Measurements from ENCODE around the gene RCBTB2.
A peak's percentile ranks its signal among the peaks of the same experiment; 100 is the strongest.
"Not testable (repeated sequence)": the region's sequence is repeated elsewhere in the genome, so short reads cannot be mapped to it uniquely, and the experiment has no call there.

Gene RCBTB2

GRCh38 chr13:48476686-48477085 lies 56.2 kb downstream of the RCBTB2 start:
- H3K4me3 ChIP-seq (ENCODE audit: control insufficient read depth, low read depth, low read length) = no peak overlapping the region
- DNase-seq (ENCODE audit: low read depth) = no peak
- no peak for TF ChIP-seq CTCF (conservative IDR thresholded peaks at IDR 0.05; ENCODE audit: control insufficient read depth, insufficient read depth, low read depth, low read length)

GRCh38 chr13:48476215-48476614 lies 56.7 kb downstream of the RCBTB2 start:
- no peak overlapping the region for H3K4me3 ChIP-seq (ENCODE audit: control insufficient read depth, low read depth, low read length)
- TF ChIP-seq CTCF (conservative IDR thresholded peaks at IDR 0.05; ENCODE audit: control insufficient read depth, insufficient read depth, low read depth, low read length) = no peak
- DNase-seq (ENCODE audit: low read depth) = no peak

GRCh38 chr13:48475230-48475629 lies 57.6 kb downstream of the RCBTB2 start:
- no peak for TF ChIP-seq CTCF (conservative IDR thresholded peaks at IDR 0.05; ENCODE audit: control insufficient read depth, insufficient read depth, low read depth, low read length)
- DNase-seq (ENCODE audit: low read depth) = no peak
- H3K4me3 ChIP-seq (ENCODE audit: control insufficient read depth, low read depth, low read length) = no peak overlapping the region

GRCh38 chr13:48457578-48458242 lies 75.2 kb downstream of the RCBTB2 start:
- no peak for DNase-seq (ENCODE audit: low read depth)
- TF ChIP-seq CTCF (conservative IDR thresholded peaks at IDR 0.05; ENCODE audit: control insufficient read depth, insufficient read depth, low read depth, low read length) = no peak
- no peak overlapping the region for H3K4me3 ChIP-seq (ENCODE audit: control insufficient read depth, low read depth, low read length)

GRCh38 chr13:48456546-48456945 lies 76.3 kb downstream of the RCBTB2 start:
- no peak overlapping the region for H3K4me3 ChIP-seq (ENCODE audit: control insufficient read depth, low read depth, low read length)
- no peak for DNase-seq (ENCODE audit: low read depth)
- no peak for TF ChIP-seq CTCF (conservative IDR thresholded peaks at IDR 0.05; ENCODE audit: control insufficient read depth, insufficient read depth, low read depth, low read length)

GRCh38 chr13:48451196-48451595 lies 81.7 kb downstream of the RCBTB2 start:
- H3K4me3 ChIP-seq (ENCODE audit: control insufficient read depth, low read depth, low read length) = not testable (repeated sequence)
- peak; percentile 45 for DNase-seq (ENCODE audit: low read depth)

- TF ChIP-seq CTCF (conservative IDR thresholded peaks at IDR 0.05; ENCODE audit: control insufficient read depth, insufficient read depth, low read depth, low read length) = no peak
- DNase-seq (ENCODE audit: low read depth) = peak; percentile 21
- H3K4me3 ChIP-seq (ENCODE audit: control insufficient read depth, low read depth, low read length) = no peak overlapping the region
Measured at GRCh38 chr13:48449656-48450055, 83.2 kb downstream of the RCBTB2 start.
